Cortex of kidney (tissue), 1 donor: ENCODE measurements around the gene SPATA16.
"Not testable (repeated sequence)": the region's sequence is repeated elsewhere in the genome, so short reads cannot be mapped to it uniquely, and the experiment has no call there.

Source experiments
- DNase-seq: peaks from one replicate; lab custom pipeline; 2025; lab: John Stamatoyannopoulos, UW

Gene SPATA16

DNA sequence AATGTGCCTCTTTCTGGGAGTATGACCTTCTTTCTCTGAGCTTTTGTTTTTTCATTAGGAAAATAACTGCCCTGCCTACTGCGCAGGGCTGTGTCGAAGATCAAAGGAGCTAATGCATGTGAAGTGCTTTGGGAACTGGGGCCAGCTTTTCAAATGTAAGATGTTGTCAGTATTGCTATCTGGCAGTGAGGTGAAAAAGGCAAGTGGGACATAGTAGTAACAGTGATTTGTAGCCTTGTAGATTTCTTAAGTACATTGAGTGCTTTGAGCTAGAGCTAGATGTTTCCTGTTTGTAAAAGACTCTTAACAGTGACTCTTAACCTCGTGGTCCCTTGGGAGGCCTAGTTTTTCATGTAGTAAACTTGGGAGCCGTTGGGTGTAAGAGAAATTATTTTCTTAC, 264.0 kb downstream of the SPATA16 start:
- DNase-seq: no peak

DNA sequence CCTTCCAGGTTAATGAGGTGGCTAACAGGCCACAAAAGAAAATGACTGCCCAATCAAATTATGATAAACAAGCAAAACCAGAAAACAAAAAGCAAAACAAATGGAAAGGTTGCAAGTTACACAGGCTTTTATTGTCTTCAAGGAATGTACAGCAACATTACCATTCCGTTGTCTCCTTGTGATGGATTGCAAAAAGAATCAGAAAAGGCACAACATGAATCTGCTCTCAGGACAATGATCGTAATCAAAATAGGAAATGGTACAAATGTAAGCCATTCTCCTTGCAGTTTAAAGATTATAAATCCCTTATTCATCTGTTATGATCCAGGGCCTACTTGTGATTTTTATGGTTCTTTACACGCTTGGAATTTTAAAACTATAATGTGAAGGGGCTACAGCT, 264.7 kb downstream of the SPATA16 start:
- no peak for DNase-seq

DNA sequence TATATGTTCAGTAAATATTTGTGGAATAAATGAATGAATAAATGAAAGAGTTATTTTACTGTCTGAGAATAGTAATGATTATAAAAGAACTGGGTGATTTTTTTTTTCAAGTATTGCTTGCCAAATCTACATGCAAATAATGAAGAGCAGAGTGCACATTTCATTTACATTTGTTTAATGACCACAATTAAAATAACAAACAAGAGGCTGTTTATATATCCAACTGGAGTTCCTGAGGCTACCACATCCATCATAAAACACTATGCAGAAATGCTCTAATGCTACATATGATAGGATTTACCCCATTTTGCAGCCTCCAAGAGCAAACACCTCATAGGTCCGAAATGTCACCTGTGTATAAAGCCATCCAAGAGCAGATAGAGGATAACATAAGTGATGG, 266.0 kb downstream of the SPATA16 start:
- no peak for DNase-seq

DNA sequence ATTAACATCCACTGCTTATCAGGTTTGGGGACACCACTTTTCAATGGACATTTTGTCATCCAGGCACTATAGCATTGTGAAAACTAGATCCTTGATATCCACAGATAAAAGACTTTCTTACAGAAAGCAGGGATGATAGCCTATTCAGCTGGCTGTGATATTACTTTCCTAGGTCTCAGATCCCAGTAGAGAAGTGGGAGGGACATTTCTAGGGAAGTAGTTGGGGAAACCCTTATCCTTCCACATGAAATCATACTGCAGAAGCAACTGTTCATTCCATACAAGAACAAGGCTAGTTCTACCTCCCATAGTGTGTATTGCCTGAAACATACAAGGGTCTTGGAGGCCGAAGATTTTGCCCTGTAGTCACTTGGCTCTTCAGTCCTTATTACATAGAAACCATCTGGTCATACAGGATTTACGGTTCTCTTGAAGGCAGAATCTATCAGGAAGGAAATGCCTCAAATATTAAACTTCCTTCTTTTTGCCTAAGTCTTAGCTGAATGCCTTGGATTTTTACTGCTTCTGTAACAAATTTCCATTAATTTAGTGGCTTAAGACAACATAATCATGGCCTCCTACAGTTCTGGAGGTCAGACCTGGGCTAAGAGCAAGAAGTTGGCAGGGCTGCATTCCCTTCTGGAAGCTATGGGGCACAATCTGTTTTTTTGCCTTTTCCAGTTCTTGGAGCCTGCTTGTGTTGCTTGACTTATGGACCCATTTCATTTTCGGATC, 271.1 kb downstream of the SPATA16 start:
- no peak for DNase-seq

DNA sequence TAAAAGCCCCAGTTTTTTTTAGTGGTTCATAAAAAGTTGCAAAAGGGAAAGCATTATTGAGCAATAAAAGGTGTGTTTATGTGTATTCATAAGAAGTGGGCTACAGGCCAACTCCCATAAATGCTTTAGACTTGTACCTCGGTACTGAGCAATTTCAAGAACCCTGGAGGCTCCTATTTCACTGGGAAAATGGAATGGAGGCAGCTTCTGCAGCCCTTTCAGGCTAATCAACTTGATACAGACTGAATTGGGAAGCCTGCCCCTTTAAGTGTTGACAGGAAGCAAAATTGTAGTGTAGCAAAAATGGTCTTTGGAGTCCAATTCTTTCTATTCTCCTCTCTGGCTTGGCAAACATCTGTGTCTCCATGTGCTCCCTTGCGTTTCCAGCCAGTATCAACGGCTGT, 271.7 kb downstream of the SPATA16 start:
- DNase-seq: no peak

DNA sequence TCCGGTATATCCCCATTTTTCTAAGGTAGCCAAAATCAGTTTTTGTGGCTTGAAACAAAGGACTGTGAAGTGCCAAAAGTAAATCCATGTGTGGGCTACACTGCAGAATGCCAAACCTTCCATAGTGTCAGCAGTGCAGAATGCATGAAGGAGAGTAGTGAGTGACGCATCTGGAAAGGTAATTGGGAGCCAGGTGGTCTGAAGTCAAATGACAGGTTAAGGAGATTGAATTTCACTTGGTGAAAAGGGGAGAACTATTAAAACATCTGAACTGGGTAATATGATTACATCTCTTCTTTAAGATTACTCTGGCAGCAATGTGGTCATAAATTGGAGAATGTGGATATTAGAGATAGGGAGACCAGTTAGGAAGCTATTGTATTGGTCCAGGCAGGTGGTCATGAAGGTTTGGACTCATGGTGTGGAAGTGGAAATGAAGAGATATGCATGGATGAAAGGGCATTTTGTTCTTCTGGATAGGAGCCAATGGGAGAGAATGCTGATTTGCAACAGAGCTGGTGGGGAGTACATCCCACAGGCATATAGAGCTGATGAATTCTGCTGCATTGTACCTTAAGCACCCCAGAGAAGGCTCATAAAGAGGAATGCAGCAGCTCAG, 272.3 kb downstream of the SPATA16 start:
- no peak for DNase-seq

DNA sequence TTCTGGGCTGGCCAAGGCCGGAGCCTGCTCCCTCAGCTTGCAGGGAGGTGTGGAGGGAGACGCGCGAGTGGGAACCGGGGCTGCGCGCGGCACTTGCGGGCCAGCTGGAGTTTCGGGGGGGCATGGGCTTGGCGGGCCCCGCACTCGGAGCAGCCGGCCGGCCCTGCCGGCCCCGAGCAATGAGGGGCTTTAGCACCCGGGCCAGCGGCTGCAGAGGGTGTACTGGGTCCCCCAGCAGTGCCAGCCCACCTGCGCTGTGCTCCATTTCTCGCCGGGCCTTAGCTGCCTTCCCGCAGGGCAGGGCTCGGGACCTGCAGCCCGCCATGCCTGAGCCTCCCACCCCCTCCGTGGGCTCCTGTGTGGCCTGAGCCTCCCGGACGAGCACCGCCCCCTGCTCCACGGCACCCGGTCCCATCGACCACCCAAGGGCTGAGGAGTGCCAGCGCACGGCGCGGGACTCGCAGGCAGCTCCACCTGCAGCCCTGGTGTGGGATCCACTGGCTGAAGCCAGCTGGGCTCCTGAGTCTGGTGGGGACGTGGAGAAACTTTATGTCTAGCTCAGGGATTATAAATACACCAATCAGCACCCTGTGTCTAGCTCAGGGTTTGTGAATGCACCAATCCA, 274.2 kb downstream of the SPATA16 start:
- not testable (repeated sequence) for DNase-seq

DNA sequence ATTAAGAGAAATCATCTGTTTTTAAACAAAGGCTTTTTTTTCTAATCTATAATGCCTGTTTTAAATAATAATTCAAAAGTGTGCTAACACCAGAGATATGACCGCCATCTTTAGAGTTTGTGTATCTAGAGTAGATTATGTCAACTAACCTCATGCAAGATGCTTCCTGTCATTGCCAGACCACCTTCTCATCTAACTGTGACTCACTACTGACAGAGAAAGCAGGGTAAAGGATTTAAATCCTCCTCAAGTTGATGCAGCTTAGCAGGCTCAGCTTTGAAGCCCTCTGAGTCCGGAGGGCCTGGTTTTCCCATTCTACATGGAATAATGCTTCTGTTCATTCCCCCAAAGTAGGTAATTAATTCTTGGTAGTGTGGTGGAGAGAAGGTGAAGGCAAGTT, 282.0 kb downstream of the SPATA16 start:
- no peak for DNase-seq

DNA sequence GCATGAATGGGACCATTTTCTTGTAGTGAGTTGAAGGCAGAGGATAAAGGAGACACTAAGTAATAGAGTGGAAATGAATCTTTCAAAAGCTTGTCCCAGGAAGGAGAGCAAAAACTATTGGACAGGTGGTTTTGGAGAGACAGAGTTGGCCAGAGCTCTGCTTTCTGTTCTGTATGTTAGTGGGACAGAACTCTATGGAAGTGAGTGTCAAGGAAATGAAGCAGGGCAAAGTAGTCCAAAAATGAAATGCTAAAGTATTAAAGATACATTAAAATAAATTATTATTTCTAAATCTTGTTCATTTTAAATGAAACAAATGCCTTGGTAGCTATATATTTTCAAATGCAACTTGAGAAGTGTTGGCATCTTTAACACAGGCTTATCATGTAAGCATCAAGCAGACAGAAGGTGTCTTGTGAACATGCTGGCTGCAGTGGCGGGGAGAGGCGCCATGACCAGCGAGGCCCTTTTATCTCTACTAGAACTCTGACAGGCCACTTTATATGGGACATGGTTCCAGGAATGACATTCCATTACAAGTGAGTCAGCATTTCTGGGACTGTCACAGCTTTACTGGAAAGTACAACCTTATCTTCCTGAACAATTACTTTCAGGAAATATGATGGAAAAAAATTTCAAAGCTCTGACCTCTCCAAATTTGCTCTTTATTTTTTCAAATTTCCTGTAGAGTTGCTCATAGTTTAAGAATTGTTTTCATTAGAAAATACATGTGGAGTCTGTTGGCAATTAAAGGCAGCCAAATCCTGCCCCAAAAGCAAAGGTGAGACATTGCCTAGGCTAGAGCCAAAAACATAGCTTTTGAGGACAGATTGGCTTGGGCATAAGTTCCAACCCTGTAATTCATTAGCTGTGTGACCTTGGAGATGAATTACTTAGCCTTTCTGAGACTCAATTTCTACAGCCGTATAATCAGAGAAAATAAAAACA, 284.0 kb downstream of the SPATA16 start:
- DNase-seq: no peak

DNA sequence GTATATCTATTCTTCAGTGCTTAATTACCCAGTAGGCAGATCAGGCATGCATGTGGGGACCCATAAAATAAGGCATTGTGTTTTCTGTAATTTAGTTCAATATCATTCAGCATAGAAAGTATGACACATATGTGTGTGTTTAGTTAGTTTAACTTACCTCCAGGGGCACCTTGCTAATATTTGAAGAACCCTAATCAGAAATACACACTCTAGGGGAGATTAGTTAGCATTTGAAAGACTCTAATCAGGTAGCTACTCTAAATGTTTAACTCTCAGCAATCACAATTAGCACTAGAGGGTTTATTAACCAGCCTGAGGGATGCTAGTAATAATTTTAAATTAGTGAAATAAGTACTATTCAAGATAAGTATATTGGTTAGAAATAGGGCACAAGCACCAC, 286.0 kb downstream of the SPATA16 start:
- DNase-seq: no peak

DNA sequence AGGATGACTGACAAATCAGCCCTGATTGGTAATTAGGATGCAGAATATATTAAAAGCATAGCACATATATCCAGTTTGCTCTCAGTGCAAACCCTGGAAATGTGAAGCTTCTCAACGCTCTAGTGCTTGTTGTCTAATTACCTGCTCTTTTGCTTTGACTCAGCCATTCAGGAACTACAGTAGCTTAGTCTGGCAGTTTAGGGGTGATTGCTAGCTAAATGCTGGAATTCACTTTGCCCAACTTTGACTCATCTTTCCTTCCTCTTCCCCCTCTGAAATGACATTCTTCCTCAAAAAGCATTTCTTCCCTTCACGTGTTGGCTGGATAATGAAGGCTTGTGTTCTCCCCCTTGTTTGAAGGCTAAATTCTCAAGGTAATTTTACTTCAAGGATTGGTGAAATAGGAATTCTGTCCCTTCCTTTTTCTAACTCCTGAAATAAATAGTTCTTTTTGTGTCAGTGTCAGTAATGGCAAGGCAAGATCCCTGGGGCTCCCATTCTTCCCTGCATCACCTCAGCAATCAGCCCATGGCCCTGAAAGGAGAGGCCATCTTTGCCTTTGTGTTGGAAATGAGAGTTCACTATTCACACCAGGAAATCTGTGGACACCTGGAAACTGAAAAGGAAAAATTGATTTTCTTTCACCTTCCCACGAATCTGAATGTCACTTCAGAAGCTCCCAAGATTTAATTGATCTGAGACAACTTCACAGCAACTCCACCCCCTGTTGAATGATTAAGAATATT, 286.9 kb downstream of the SPATA16 start:
- DNase-seq: no peak

DNA sequence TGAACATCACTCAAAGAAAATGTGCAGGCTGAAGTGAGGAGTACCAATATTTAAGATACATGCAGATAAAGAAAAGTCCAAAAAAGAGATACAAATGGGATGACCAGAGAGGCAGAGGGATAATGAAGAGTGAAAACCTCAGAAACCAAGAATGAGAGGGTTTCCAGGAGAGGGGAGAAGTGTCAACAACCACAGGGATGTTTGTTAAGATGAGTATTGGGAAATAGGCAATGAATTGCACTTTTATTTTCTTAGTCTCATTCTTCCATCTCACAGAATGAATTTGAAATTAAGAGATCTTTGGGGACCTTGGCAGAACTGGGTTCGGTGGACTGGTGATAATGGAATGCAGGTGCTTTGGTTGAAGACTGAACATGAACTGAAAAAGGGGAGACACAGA, 288.0 kb downstream of the SPATA16 start:
- no peak for DNase-seq

DNA sequence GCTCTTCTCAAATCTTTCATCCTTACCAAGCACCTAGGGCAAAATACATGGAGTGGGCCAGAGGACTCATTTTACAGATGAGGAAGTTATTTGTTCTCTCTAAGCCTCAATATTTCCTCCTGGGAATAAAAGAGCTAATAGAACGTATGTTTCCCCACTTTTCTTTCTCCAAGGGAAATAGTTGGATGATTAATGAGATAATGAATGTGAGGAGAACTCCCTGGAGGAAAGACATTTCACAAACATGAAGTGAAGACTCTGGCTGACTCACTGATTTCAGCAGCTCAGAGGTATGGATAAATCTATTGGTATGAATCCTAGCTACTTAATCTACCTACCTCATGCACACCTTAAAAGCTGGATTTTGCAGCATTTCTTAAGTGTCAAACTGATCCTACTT, 292.1 kb downstream of the SPATA16 start:
- DNase-seq: no peak

DNA sequence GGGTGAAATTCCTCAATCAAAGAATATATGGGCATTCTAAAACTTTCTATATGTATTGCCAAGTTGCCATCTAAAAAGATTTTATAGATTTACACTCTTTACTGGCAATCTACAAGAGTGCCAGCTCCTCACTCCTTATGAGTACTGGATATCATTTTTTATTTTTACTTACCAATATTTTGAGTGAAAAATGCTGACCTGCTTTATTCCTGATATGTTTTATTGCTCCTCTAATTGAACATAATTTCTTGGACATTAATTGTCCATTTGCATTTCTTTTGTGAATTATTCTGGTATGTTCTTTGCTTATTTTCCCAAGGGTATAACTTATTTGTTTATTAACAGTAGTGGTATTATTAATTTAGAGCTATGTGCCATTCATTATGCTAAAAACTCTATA, 293.7 kb downstream of the SPATA16 start:
- DNase-seq: no peak

DNA sequence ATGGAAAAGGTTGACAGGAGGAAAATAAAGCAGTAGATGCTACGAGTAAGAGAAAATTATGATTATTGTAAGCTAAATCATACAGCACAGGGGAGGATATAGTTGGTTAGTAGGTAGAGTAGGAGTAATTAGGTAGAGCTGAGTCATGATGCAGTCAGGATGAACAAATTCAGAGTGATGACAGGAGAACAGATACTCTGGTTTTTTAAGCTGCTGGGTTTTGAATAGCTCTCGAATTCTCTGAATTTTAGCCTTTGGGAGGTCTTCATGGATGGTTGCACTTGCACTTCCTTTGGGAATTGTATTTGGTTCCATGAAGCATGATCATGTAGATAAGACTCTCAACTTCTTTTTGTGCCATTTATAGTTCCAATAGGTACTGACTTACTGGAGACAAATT, 294.3 kb downstream of the SPATA16 start:
- no peak for DNase-seq

DNA sequence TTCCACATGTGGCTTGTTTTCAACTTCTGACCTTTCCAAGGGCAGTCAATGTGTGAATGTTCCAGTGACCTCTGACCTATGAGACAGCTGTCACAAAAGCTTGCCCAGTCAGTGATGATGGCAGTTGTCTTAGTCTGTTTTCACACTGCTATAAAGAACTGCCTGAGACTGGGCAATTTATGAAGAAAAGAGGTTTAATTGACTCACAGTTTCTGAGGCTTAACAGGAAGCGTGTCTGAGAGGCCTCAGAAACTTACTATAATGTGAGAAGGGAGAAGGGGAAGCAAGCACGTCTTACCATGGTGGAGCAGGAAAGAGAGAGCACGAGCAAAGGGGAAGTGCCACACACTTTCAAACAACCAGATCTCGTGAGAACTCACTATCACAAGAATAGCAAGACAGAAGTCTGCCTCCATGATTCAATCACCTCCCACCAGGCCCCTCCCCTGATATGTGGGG, 294.9 kb downstream of the SPATA16 start:
- no peak for DNase-seq

DNA sequence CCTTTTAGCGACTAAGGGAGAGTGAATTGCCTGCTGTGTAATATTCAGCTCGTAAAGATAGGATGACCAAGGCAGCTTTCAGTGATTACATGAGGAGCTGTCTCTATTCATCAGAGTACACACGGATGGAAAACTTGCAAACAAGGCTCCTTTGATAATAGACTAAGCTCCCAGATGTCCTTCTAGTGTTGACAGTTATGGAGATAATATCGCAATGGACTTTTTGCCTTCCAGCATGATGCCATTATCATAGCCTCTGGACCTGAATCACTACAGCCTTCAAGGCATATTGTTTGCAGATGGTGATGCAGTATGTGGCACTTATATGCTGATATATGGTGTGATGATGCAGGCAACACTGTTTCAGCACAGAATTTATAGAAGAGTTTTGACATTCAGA, 296.6 kb downstream of the SPATA16 start:
- DNase-seq: no peak

DNA sequence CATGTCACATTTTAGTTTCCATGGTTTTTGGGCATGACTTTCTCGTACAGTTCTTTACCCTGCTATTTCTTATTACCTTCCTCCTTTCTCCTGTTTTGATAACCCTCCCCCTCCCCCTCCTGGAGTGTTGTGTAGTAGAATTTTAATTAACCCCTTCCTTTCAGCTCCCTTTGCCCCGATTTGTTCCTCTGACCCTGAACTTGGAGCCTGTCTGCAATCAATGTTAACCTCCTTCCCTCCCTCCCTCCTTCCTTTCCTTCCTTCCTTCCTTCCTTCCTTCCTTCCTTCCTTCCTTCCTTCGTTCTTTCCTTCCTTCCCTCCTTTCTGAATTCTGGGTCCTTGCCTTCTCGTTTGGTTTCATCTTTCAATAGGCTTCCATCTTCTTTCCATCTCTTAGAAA, 300.1 kb downstream of the SPATA16 start:
- DNase-seq: no peak

DNA sequence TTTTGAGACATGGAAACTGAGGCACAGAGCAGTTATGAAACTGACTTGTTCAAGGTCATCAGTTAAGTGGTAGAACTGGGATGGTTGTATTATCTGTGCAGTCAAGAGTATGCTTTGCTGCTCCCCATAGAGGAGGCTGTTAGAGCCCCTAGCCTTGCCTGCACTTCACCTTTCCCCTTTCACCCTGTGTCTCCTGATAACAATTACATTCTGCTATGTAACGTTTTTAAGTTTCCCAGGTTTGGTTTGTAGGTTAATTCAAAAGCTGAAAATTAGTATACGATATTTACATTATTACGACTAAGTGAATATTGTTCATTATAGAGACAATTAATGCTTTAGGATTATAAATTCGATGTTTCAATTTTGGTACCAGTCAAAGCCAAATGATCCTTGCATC, 300.6 kb downstream of the SPATA16 start:
- no peak for DNase-seq

DNA sequence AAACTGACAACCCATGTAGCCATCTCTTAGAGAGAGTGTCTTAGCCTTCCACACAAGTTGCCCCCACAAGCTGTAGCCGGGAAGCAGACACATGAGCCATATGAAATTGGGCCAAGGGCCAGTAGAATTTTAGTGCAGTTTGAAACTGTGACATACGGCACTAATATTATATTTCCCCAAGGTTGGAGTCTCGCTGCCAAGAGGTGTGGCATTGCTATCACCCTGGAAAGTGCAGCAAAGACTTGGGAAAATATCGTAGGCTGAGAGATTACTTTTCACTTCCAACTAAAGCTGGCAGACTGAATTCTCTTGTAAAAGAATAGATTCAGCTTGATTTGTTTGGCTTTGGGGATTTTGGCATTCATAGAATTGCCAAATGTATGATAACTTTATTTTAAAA, 301.4 kb downstream of the SPATA16 start:
- DNase-seq: no peak
